Stimulated activated CD4-positive, alpha-beta T cell treated with anti-CD3 and anti-CD28 coated beads, Interleukin-4, amount 100 ng/mL, for 1 hour (primary cell): ENCODE results near the gene MRM2.

Source experiments
- DNase-seq: peaks from one replicate; pipeline ENCODE4 v3.0.0-alpha.2; 2020

Gene MRM2

DNA sequence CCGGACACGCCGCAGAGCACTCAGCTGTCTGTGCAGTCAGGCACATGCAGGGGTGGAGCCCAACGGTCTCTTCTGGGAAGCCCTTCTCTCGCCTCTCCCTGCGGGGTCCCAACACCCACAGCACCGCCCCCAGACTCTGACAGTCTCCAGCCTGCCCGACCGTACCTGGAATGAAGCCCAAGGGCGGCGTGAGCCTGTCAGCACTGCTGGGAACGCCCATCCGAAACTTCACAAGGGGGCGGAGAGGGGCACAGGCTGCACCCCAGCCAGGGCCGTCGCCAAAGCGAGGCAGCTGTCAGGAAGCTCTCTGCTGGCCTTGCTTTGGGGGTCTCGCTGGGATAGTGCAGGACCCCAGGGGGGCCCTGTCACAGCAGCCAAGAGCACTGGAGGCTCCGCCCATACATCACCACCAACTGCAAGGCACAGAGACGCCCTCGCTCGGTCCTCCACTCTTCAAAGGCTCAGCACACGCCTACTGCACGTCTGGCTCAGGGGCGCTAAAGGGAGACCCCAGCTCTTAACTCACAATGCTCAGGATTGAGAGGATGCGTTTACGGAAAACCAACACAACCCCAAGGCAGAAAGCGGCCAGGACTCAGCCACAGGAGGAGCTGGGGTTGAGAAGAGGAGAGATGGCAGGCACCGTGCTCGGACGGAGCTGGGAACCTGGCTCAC is 40.2 kb downstream of the MRM2 start:
- DNase-seq, result no peak

DNA sequence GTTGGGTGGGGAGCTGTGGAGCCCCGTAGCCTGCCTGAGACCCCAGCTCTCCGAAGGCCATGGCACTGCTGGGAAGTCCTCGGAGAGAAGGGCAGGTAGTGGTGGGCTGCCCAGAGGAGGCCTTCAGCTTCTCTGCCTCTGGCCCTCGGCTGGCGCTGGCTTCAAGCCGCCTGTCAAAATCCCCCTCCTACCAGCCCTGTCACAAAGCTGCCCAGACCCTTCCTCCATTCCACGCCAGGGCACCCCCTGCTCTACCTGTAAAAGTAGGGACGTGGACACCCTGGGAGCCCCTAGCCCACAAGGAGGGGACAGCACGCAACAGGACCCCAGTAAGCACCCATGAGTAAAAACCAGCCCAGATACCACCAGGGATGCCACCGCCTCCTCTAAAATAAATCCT is 40.9 kb downstream of the MRM2 start:
- DNase-seq, result no peak

DNA sequence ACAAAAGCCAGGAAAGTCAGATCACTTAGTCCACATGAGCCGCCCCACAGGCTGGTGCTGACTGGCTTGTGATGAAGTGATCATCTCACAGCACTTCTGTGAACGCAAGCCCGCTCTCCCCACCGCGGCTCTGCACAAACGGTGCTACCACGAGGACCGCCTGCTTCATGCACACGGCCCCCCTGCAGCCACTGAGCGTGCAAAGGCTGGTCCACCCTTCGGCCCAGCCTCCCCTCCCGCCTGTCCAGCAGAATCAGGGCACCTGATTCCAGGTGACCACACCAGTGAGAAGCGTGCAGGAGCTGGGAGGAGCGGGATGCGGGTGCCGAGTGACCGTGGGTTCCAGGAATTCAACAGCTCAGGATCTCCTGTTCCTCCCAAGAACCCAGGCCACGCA is 41.4 kb downstream of the MRM2 start:
- DNase-seq, result no peak

GRCh38 chr7:2199956-2200583 is 41.9 kb downstream of the MRM2 start:
- no peak for DNase-seq

- DNase-seq, result no peak
Observed at GRCh38 chr7:2199528-2199927, 42.5 kb downstream of the MRM2 start.

DNA sequence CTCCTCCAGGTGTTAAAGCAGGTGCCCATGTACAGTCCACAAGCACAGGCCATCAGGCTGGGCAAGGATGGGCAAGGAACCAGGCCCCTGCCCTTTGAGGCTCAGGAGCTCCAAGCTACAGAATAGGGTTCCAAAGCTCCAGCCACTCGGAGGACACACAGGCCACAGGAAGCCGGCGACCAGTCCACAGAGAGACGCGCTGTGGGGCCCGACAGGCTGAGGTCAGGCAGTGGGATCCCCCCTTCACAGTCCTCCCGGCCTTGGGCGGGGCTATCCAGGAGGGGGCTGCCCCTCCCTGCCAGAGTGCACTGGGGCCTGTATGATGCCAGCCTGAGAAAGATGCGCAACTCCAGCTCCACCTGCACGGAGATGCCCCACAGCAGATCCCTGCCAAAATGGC is 43.2 kb downstream of the MRM2 start:
- DNase-seq, result no peak

- DNase-seq, result no peak
Observed at GRCh38 chr7:2198206-2198605, 43.8 kb downstream of the MRM2 start.

DNA sequence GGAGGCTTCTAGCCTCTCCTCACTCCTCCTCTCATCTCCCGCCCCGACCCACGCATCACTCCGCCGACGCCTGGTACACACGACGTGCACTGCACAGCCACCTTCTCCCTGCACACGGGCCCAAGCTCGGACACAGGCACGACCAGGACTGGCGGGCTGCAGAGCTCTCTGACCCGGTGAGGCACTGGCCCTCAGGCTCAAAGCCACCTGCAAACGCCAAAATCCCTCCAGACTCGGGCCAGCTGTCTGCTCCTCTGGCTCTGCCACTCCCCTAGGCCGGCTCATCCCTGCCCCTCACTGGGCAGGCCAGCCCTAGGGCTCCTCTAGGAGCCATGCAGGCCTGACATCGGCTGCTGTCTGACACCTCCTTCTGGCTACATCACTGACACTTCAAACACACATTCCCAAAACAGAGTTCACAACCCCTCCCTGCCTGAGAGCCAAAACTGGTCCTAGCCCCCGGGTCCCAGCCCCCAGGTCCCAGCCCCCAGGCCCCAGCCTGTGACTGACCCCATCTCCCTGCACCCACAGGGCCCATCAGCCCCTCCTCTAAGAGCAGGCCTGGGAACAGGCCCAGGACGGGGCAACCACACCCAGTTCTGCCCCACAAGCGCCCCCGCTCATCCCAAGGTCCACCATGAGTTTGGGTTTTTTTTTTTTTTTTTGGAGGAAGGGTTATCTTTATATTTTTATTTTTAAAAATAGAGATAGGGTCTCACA is 44.4 kb downstream of the MRM2 start:
- DNase-seq, result no peak

- no peak for DNase-seq
Observed at GRCh38 chr7:2196381-2197378, 45.3 kb downstream of the MRM2 start.

GRCh38 chr7:2195400-2196246 is 46.4 kb downstream of the MRM2 start:
- DNase-seq, result no peak

GRCh38 chr7:2193575-2194305 is 48.3 kb downstream of the MRM2 start:
- no peak for DNase-seq

GRCh38 chr7:2192831-2193534 is 49.0 kb downstream of the MRM2 start:
- DNase-seq, result no peak

- DNase-seq, result no peak
Observed at GRCh38 chr7:2191016-2191415, 51.0 kb downstream of the MRM2 start.

DNA sequence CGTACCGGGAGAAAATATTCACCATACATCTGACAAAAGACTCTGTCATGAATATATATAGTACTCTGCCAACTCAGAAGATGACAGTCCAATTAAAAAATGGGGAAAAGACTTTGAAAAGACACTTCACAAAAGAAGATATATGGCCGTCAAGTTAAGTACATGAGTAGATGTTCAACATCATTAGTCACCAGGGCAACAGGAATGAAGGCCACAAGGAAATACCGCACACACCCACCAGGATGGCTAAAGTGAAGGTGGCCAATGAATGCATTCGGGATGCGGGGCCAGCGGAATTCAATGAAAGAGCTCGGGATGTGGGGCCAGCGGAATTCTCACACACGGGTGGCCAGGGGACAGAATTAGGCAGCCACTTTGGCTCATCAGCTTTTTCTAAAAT is 51.5 kb downstream of the MRM2 start:
- no peak for DNase-seq

DNA sequence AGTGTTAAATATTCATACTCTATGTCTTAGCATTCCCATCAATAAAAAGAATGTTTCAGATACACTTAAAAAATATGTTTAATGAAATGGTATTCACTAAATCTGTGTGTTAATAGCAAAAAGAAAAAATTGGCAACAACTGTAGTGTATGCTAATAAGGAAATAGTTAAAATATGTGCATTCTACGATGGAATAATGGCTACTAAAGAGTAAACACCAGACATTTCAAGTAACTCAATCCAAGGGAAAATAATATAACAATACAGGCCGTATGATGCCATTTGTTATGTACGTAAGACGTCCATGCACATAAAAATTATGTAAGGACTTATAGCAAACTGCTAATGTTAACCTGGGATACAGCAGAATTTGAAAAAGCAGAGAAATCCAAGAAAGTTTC is 55.8 kb downstream of the MRM2 start:
- DNase-seq, result no peak

GRCh38 chr7:2185715-2186114 is 56.3 kb downstream of the MRM2 start:
- DNase-seq, result no peak
